ENCODE data around the gene OR9K2. TPM values are rescaled to one million over a fixed set of nuclear protein-coding genes. Genes with fewer than 3 reads are reported as not detected.
"Not testable (repeated sequence)": the region's sequence is repeated elsewhere in the genome, so short reads cannot be mapped to it uniquely, and the experiment has no call there.

OR9K2 gene
- total RNA-seq, 1 donor from 2014 or later, result not detected

GRCh38 chr12:55142669-55143565 is 16.7 kb downstream of the OR9K2 start:
- no peak for DNase-seq (ENCODE audit: extremely low spot score, unreplicated experiment)
- H3K27me3 Mint-ChIP-seq (ENCODE audit: unreplicated experiment), result no peaks in the 10 kb centered on the region
- TF ChIP-seq, protein P1, sequence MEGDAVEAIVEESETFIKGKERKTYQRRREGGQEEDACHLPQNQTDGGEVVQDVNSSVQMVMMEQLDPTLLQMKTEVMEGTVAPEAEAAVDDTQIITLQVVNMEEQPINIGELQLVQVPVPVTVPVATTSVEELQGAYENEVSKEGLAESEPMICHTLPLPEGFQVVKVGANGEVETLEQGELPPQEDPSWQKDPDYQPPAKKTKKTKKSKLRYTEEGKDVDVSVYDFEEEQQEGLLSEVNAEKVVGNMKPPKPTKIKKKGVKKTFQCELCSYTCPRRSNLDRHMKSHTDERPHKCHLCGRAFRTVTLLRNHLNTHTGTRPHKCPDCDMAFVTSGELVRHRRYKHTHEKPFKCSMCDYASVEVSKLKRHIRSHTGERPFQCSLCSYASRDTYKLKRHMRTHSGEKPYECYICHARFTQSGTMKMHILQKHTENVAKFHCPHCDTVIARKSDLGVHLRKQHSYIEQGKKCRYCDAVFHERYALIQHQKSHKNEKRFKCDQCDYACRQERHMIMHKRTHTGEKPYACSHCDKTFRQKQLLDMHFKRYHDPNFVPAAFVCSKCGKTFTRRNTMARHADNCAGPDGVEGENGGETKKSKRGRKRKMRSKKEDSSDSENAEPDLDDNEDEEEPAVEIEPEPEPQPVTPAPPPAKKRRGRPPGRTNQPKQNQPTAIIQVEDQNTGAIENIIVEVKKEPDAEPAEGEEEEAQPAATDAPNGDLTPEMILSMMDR (IDR thresholded peaks at IDR 0.05), result peak; percentile 72
- no peak overlapping the region for H3K27ac Mint-ChIP-seq (ENCODE audit: unreplicated experiment)
- no peaks in the 10 kb centered on the region for H3K36me3 Mint-ChIP-seq (ENCODE audit: unreplicated experiment)
- no peak overlapping the region for H3K4me3 Mint-ChIP-seq (ENCODE audit: unreplicated experiment)
- peaks cover 3% of the 10 kb centered on the region for H3K9me3 Mint-ChIP-seq (ENCODE audit: unreplicated experiment)
- no peaks in the 10 kb centered on the region for H3K4me1 Mint-ChIP-seq (ENCODE audit: unreplicated experiment)

DNA sequence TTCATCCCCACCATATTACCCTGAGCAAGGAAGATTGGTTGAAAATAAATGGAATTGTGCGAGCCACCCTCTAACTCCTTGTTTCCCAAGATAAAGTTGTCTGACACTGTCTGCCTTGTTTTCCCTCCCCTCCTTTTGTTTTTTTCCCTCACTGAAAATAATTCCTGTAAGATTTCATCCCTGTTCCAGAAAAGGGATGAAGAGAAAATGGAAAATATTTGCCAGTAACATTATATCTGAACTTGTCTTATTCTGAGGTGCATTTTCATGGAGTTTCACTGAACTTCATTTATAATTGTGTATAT is 17.3 kb downstream of the OR9K2 start:
- TF ChIP-seq, protein P1 (IDR thresholded peaks at IDR 0.05), result peak; percentile 20
- no peaks in the 10 kb centered on the region for H3K27me3 Mint-ChIP-seq (ENCODE audit: unreplicated experiment)
- no peak for DNase-seq (ENCODE audit: extremely low spot score, unreplicated experiment)
- no peaks in the 10 kb centered on the region for H3K36me3 Mint-ChIP-seq (ENCODE audit: unreplicated experiment)
- H3K27ac Mint-ChIP-seq (ENCODE audit: unreplicated experiment), result no peak overlapping the region
- peaks cover 3% of the 10 kb centered on the region for H3K9me3 Mint-ChIP-seq (ENCODE audit: unreplicated experiment)
- H3K4me3 Mint-ChIP-seq (ENCODE audit: unreplicated experiment), result no peak overlapping the region
- H3K4me1 Mint-ChIP-seq (ENCODE audit: unreplicated experiment), result no peaks in the 10 kb centered on the region

DNA sequence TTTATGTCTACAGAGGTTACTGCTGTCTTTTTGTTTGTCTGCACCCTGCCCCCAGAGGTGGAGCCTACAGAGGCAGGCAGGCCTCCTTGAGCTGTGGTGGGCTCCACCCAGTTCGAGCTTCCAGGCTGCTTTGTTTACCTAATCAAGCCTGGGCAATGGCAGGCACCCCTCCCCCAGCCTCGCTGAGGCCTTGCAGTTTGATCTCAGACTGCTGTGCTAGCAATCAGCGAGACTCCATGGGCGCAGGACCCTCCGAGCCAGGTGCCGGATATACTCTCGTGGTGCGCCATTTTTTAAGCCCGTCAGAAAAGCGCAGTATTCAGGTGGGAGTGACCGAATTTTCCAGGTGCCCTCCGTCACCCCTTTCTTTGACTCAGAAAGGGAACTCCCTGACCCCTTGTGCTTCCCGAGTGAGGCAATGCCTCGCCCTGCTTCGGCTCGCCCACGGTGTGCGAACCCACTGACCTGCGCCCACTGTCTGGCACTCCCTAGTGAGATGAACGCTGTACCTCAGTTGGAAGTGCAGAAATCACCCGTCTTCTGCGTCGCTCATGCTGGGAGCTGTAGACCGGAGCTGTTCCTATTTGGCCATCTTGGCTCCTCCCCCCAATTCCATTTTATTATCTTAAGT is 40.9 kb downstream of the OR9K2 start:
- not testable (repeated sequence) for H3K27ac Mint-ChIP-seq (ENCODE audit: unreplicated experiment); H3K9me3 Mint-ChIP-seq (ENCODE audit: unreplicated experiment); DNase-seq (ENCODE audit: extremely low spot score, unreplicated experiment); H3K27me3 Mint-ChIP-seq (ENCODE audit: unreplicated experiment); H3K36me3 Mint-ChIP-seq (ENCODE audit: unreplicated experiment); H3K4me1 Mint-ChIP-seq (ENCODE audit: unreplicated experiment); H3K4me3 Mint-ChIP-seq (ENCODE audit: unreplicated experiment)

DNA sequence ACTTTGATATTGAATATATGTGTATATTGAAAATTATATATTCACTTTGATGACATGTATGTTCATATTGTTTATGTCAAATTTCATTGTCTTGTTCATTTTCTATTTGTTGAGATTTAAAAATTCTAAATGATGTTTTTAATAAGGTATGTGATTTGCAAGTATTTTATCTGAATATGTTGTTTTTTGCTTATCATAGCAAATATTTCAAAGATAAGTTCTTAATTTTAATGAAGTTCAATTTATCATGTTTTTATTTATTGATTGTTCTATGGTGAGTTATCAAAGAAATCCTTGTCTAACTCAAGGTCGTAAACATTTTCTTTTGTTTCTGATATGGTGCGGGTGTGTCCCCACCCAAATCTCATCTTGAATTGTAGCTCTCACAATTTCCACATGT is 45.2 kb downstream of the OR9K2 start:
- H3K27me3 Mint-ChIP-seq (ENCODE audit: unreplicated experiment), result no peaks in the 10 kb centered on the region
- no peak for DNase-seq (ENCODE audit: extremely low spot score, unreplicated experiment)
- no peak overlapping the region for H3K27ac Mint-ChIP-seq (ENCODE audit: unreplicated experiment)
- TF ChIP-seq, protein P1 (IDR thresholded peaks at IDR 0.05), result no peak
- no peak overlapping the region for H3K4me3 Mint-ChIP-seq (ENCODE audit: unreplicated experiment)
- no peaks in the 10 kb centered on the region for H3K4me1 Mint-ChIP-seq (ENCODE audit: unreplicated experiment)
- H3K9me3 Mint-ChIP-seq (ENCODE audit: unreplicated experiment), result no peaks in the 10 kb centered on the region
- no peaks in the 10 kb centered on the region for H3K36me3 Mint-ChIP-seq (ENCODE audit: unreplicated experiment)

GRCh38 chr12:55171846-55172245 is 45.6 kb downstream of the OR9K2 start:
- H3K36me3 Mint-ChIP-seq (ENCODE audit: unreplicated experiment); H3K27me3 Mint-ChIP-seq (ENCODE audit: unreplicated experiment); H3K4me1 Mint-ChIP-seq (ENCODE audit: unreplicated experiment); H3K4me3 Mint-ChIP-seq (ENCODE audit: unreplicated experiment); H3K9me3 Mint-ChIP-seq (ENCODE audit: unreplicated experiment); DNase-seq (ENCODE audit: extremely low spot score, unreplicated experiment); H3K27ac Mint-ChIP-seq (ENCODE audit: unreplicated experiment): not testable (repeated sequence)

- no peaks in the 10 kb centered on the region for H3K4me1 Mint-ChIP-seq (ENCODE audit: unreplicated experiment)
- no peaks in the 10 kb centered on the region for H3K9me3 Mint-ChIP-seq (ENCODE audit: unreplicated experiment)
- no peak overlapping the region for H3K27ac Mint-ChIP-seq (ENCODE audit: unreplicated experiment)
- TF ChIP-seq, protein P1 (IDR thresholded peaks at IDR 0.05), result no peak
- peaks cover 2% of the 10 kb centered on the region for H3K27me3 Mint-ChIP-seq (ENCODE audit: unreplicated experiment)
- no peak for DNase-seq (ENCODE audit: extremely low spot score, unreplicated experiment)
- H3K36me3 Mint-ChIP-seq (ENCODE audit: unreplicated experiment), result no peaks in the 10 kb centered on the region
- H3K4me3 Mint-ChIP-seq (ENCODE audit: unreplicated experiment), result no peak overlapping the region
Measured at GRCh38 chr12:55172686-55173085, 46.5 kb downstream of the OR9K2 start.

Measured in osteocyte (in vitro differentiated cells).